ENCODE data around the gene PTP4A2.

Gene PTP4A2

GRCh38 chr1:31923901-31924535 lies 14.2 kb downstream of the PTP4A2 start:
- no peak for TF ChIP-seq CTCF (IDR thresholded peaks at IDR 0.05; ENCODE audit: control insufficient read depth, insufficient read depth, low read depth, low read length, missing control alignments)
- no peak for DNase-seq (ENCODE audit: low read depth)
- H3K4me3 ChIP-seq (ENCODE audit: control insufficient read depth, low read depth, low read length) = no peak overlapping the region

GRCh38 chr1:31920956-31921355 lies 17.2 kb downstream of the PTP4A2 start:
- no peak overlapping the region for H3K4me3 ChIP-seq (ENCODE audit: control insufficient read depth, low read depth, low read length)
- TF ChIP-seq CTCF (IDR thresholded peaks at IDR 0.05; ENCODE audit: control insufficient read depth, insufficient read depth, low read depth, low read length, missing control alignments) = no peak
- no peak for DNase-seq (ENCODE audit: low read depth)

GRCh38 chr1:31919591-31919990 lies 18.6 kb downstream of the PTP4A2 start:
- no peak overlapping the region for H3K4me3 ChIP-seq (ENCODE audit: control insufficient read depth, low read depth, low read length)
- TF ChIP-seq CTCF (IDR thresholded peaks at IDR 0.05; ENCODE audit: control insufficient read depth, insufficient read depth, low read depth, low read length, missing control alignments) = no peak
- DNase-seq (ENCODE audit: low read depth) = no peak

- no peak for DNase-seq (ENCODE audit: low read depth)
- H3K4me3 ChIP-seq (ENCODE audit: control insufficient read depth, low read depth, low read length) = no peak overlapping the region
- TF ChIP-seq CTCF (IDR thresholded peaks at IDR 0.05; ENCODE audit: control insufficient read depth, insufficient read depth, low read depth, low read length, missing control alignments) = no peak
These were observed 22.7 kb downstream of the PTP4A2 start for GRCh38 chr1:31915438-31915837.

GRCh38 chr1:31913968-31914367 lies 24.2 kb downstream of the PTP4A2 start:
- no peak for DNase-seq (ENCODE audit: low read depth)
- TF ChIP-seq CTCF (IDR thresholded peaks at IDR 0.05; ENCODE audit: control insufficient read depth, insufficient read depth, low read depth, low read length, missing control alignments) = no peak
- H3K4me3 ChIP-seq (ENCODE audit: control insufficient read depth, low read depth, low read length) = no peak overlapping the region

- TF ChIP-seq CTCF (IDR thresholded peaks at IDR 0.05; ENCODE audit: control insufficient read depth, insufficient read depth, low read depth, low read length, missing control alignments) = no peak
- no peak overlapping the region for H3K4me3 ChIP-seq (ENCODE audit: control insufficient read depth, low read depth, low read length)
- no peak for DNase-seq (ENCODE audit: low read depth)
These were observed 25.3 kb downstream of the PTP4A2 start for GRCh38 chr1:31912839-31913239.

Measured in AG09309 (cell line).